ENCODE data around the gene MPRIP. TPM values are rescaled to one million over a fixed set of nuclear protein-coding genes. Genes with fewer than 3 reads are reported as not detected.

MPRIP gene
- total RNA-seq, 4 donors from 2014 or later, result 65.7 to 168 (median 147) TPM

DNA sequence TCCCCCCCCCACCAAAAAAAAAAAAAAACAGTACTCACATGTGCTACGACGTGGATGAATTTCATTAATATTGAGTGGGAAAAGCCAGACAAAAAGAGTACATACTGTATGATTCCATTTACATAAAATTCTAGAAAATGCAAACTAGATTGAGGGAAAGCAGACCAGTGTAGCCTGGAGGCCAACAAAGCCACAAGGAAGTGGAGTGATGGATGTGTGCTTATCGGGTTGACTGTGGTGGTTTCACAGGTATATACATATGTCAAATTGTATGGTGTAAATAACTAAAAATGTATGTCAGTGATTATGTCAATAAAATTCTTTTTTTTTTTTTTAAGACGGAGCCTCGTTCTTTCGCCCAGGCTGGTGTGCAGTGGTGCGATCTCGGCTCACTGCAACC is 165.7 kb downstream of the MPRIP start:
- WGBS, 2 donors, result 71 to 72% methylated on average over 8 of the region's 8 CpGs
- Histone ChIP-seq H3K4me3 (no peak overlapping the region), H3K27ac (peak overlapping the region in 1 of 4 donors; percentile 90)

DNA sequence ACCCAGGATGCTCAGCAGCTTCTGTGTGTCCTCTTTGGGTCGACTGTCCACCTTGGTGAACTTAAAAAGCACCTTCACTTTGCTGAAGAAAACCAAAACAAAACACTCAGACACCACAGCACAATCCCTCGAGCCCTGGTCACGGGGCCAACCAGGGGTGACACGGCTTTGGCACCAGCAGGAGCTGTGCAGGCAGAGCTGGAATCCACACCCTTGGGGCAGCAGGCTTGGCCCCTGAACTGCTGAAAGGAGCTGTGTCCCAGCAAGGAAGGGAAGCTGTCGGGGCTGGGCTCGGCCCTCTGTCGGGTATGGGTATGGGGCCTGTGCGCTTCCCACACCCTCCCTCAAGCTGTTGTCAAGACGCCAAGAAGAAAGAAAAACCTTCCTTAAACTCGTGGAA is 171.5 kb downstream of the MPRIP start:
- Histone ChIP-seq H3K27me3 (no peaks in the 10 kb centered on the region), H3K27ac (peak overlapping the region in 1 of 4 donors; percentile 13), H3K4me1 (no peaks in the 10 kb centered on the region), H3K4me3 (no peak overlapping the region), H3K9me3 (no peaks in the 10 kb centered on the region), H3K36me3 (peaks cover 30 to 82% (median 44%) of the 10 kb centered on the region in 3 donors)
- DNase-seq, result no peak
- TF ChIP-seq CTCF (IDR thresholded peaks at IDR 0.05) (no peak), POLR2A (IDR thresholded peaks at IDR 0.05) (no peak)
- intact Hi-C loops (cut with DNase I), result no loop called here
- WGBS, 2 donors, result 59 to 81% methylated on average over 6 to 8 of the region's 10 CpGs

More for the DNA sequence above, 165.7 kb downstream of the MPRIP start:
- H3K36me3 ChIP-seq, result peaks cover 0 to 25% (median 3%) of the 10 kb centered on the region in 3 donors
- peaks cover 25 to 47% (median 28%) of the 10 kb centered on the region in 3 donors for H3K4me1 ChIP-seq
- intact Hi-C loops (cut with DNase I), result no loop called here
- no peaks in the 10 kb centered on the region for H3K27me3 ChIP-seq
- no peak for DNase-seq
- no peak for TF ChIP-seq CTCF (IDR thresholded peaks at IDR 0.05)
- no peak for TF ChIP-seq POLR2A (IDR thresholded peaks at IDR 0.05)
- H3K9me3 ChIP-seq, result no peaks in the 10 kb centered on the region

- 91 to 92% methylated on average over 15 to 18 of the region's 27 CpGs for WGBS, 2 donors
- no peaks in the 10 kb centered on the region for H3K9me3 ChIP-seq
- no peak overlapping the region for H3K27ac ChIP-seq
- no peaks in the 10 kb centered on the region for H3K27me3 ChIP-seq
- no peaks in the 10 kb centered on the region for H3K4me1 ChIP-seq
- no peak overlapping the region for H3K4me3 ChIP-seq
- intact Hi-C loops (cut with DNase I), result no loop called here
- TF ChIP-seq CTCF (IDR thresholded peaks at IDR 0.05), result no peak
- TF ChIP-seq POLR2A (IDR thresholded peaks at IDR 0.05), result no peak
- peaks cover 37 to 93% (median 49%) of the 10 kb centered on the region in 3 donors for H3K36me3 ChIP-seq
- DNase-seq, result no peak
Observed at GRCh38 chr17:17214646-17215436, 172.6 kb downstream of the MPRIP start.

DNA sequence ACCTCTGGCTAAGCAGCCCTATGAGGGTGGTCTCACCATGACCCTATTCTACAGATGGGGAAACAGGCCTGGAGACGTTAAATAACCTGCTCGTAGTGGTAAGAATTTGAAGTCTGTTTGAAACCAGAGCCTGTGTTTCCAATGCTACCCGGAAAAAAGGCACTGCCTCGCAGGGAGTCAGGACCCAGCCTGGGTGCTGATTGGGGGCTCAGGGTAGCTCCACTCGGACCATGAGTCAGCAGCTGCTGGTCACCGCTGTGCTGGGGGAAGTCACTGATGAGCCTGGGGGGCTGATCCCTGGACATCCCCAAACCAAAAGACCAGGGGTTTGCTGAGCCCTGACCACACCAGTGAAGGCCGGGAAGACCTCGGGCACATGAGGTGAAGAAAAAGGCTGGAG is 173.3 kb downstream of the MPRIP start:
- DNase-seq, result no peak
- Histone ChIP-seq H3K36me3 (peaks cover 43 to 100% (median 49%) of the 10 kb centered on the region in 3 donors), H3K27me3 (no peaks in the 10 kb centered on the region), H3K9me3 (no peaks in the 10 kb centered on the region), H3K4me3 (no peak overlapping the region), H3K27ac (no peak overlapping the region), H3K4me1 (peaks cover 0 to 2% (median 0%) of the 10 kb centered on the region in 3 donors)
- TF ChIP-seq POLR2A (IDR thresholded peaks at IDR 0.05) (no peak), CTCF (IDR thresholded peaks at IDR 0.05) (no peak)
- intact Hi-C loops (cut with DNase I), result no loop called here
- 85 to 91% methylated on average over 5 to 7 of the region's 8 CpGs for WGBS, 2 donors

DNA sequence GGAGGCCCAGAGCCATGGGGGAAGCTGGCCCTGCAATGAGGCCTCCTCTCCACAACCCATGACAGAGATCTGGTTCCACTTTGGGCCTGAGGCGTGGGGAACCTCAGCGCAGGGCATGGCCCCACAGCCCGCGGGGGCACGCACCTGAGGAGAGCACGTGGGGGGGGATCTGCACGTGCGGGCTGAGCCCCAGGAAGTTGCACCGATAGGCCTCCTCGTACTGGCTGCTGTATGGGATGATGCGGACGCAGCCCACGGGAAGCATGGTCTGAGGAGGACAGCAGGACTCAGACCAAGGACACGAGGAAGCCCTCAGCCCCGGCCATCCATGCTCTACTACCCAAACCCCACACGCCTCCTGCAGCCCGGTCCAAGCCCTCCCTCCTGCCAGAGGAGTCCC is 174.0 kb downstream of the MPRIP start:
- peaks cover 50 to 100% (median 56%) of the 10 kb centered on the region in 3 donors for H3K36me3 ChIP-seq
- intact Hi-C loops (cut with DNase I), result no loop called here
- no peak for TF ChIP-seq POLR2A (IDR thresholded peaks at IDR 0.05)
- TF ChIP-seq CTCF (IDR thresholded peaks at IDR 0.05), result no peak
- no peak overlapping the region for H3K27ac ChIP-seq
- no peak overlapping the region for H3K4me3 ChIP-seq
- no peaks in the 10 kb centered on the region for H3K9me3 ChIP-seq
- DNase-seq, result no peak
- H3K27me3 ChIP-seq, result no peaks in the 10 kb centered on the region
- 86 to 89% methylated on average over 4 to 9 of the region's 17 CpGs for WGBS, 2 donors
- H3K4me1 ChIP-seq, result peaks cover 0 to 9% (median 0%) of the 10 kb centered on the region in 3 donors

Data from esophagus squamous epithelium (tissue), 5 donors.